OCI-LY3 (cell line): ENCODE measurements around the gene ACADVL.

Source experiments
- CTCF ChIP-seq: fragments of 200-600, 300-600 bp; sonication (generic); IDR thresholded peaks from 2 replicates; pipeline ENCODE4 v1.5.1; 2014; ENCODE audit warnings: antibody characterized with exemption, low read length, low read depth
- EZH2phosphoT487 ChIP-seq: fragments of 200-600 bp; shearing (Covaris generic); IDR thresholded peaks from 2 replicates; pipeline ENCODE4 v1.6.1; 2018; ENCODE audit warnings: antibody characterized with exemption, mixed run types, low read depth

- TF ChIP-seq CTCF (peak; percentile 35; the same call in 1 of the 2 replicates), EZH2phosphoT487 (no peak)
Observed at GRCh38 chr17:7214300-7215135, 5.2 kb upstream of the ACADVL start.
